H1 (cell line): ENCODE data around the gene DSTN. TPM values are rescaled to one million over a fixed set of nuclear protein-coding genes. Genes with fewer than 3 reads are reported as not detected.

Experiments
- CTCF ChIA-PET: fragments of 300-600 bp; sonication (Branson Sonifier 250); formaldehyde crosslinking; loops from one replicate; lab custom pipeline; 2021; ENCODE audit not compliant: partially characterized antibody; lab: Charles Lee
- POLR2A ChIA-PET: fragments of 300-600 bp; sonication (Branson Sonifier 250); formaldehyde crosslinking; loops from one replicate; lab custom pipeline; 2021; ENCODE audit warnings: inconsistent platforms; ENCODE audit not compliant: partially characterized antibody; lab: Charles Lee
- DNase-seq, 2 experiments: peaks; one replicate each; pipeline versions ENCODE4 v3.0.0 to v3.0.0-alpha.2; 2010 to 2022; ENCODE audit warnings: low spot score in 2 of 2, low read depth in 1 of 2, mixed read lengths in 1 of 2
- FAIRE-seq: peaks from 2 replicates; lab custom pipeline; 2011; peaks lifted over from hg19 to GRCh38; lab: Jason Lieb, UNC
- H2AFZ ChIP-seq: 2 replicates; pipeline ENCODE4 v1.8.1; 2012; ENCODE audit warnings: low read length, inconsistent platforms
- H2AK5ac ChIP-seq: 2 replicates; pipeline ENCODE4 v1.6.1; 2013; ENCODE audit warnings: low read depth, low read length
- H2BK120ac ChIP-seq: replicated peaks from 2 replicates; pipeline ENCODE3; 2013; ENCODE audit warnings: low read depth, low read length, inconsistent platforms
- H2BK12ac ChIP-seq: 2 replicates; pipeline ENCODE4 v1.6.1; 2013; ENCODE audit warnings: low read depth, low read length
- H2BK15ac ChIP-seq: 2 replicates; pipeline ENCODE4 v1.6.1; 2013; ENCODE audit warnings: low read length
- H2BK20ac ChIP-seq: 2 replicates; pipeline ENCODE4 v1.6.1; 2013; ENCODE audit warnings: low read length
- H2BK5ac ChIP-seq: 2 replicates; pipeline ENCODE4 v1.6.1; 2013; ENCODE audit warnings: low read depth, low read length
- H3K14ac ChIP-seq: 2 replicates; pipeline ENCODE4 v1.6.1; 2013; ENCODE audit warnings: inconsistent platforms; ENCODE audit not compliant: insufficient read length
- H3K18ac ChIP-seq: 2 replicates; pipeline ENCODE4 v1.6.1; 2013; ENCODE audit warnings: low read length; ENCODE audit errors: extremely low read depth
- H3K23ac ChIP-seq: 2 replicates; pipeline ENCODE4 v1.6.1; 2013; ENCODE audit warnings: inconsistent platforms; ENCODE audit not compliant: insufficient read length
- H3K23me2 ChIP-seq: 2 replicates; pipeline ENCODE4 v1.6.1; 2013; ENCODE audit warnings: low read depth, low read length
- H3K27ac ChIP-seq: 2 replicates; pipeline ENCODE4 v1.6.1; 2011; ENCODE audit warnings: low read depth, low read length, inconsistent platforms
- H3K27me3 ChIP-seq, 4 experiments: replicated peaks in 1 of 4; 1 replicate in 1 of 4; 2 replicates in 3 of 4; pipeline versions ENCODE4 v1.6.1 to v1.8.1; 2011 to 2013; ENCODE audit warnings: low read length in 3 of 4, mild to moderate bottlenecking in 3 of 4, inconsistent platforms in 2 of 4, mixed read lengths in 2 of 4, moderate library complexity in 1 of 4; ENCODE audit not compliant: control insufficient read depth in 3 of 4, insufficient read depth in 3 of 4; ENCODE audit errors: extremely low read depth in 1 of 4
- H3K36me3 ChIP-seq, 4 experiments: 2 replicates each; pipeline versions ENCODE4 v1.6.1 to v1.8.1; 2011 to 2013; ENCODE audit warnings: mild to moderate bottlenecking in 4 of 4, low read length in 3 of 4, moderate library complexity in 2 of 4, control low read depth in 1 of 4, inconsistent platforms in 1 of 4; ENCODE audit not compliant: insufficient read depth in 4 of 4, control insufficient read depth in 2 of 4
- H3K4ac ChIP-seq: replicated peaks from 2 replicates; pipeline ENCODE3; 2013; ENCODE audit warnings: low read length, low read depth, mixed read lengths, inconsistent platforms; ENCODE audit not compliant: insufficient read length
- H3K4me1 ChIP-seq, 4 experiments: replicated peaks in 1 of 4; 1 replicate in 1 of 4; 2 replicates in 3 of 4; pipeline versions ENCODE4 v1.6.1 to v1.8.1; 2011 to 2013; ENCODE audit warnings: low read length in 3 of 4, inconsistent platforms in 2 of 4, mixed read lengths in 1 of 4; ENCODE audit not compliant: insufficient read depth in 4 of 4, control insufficient read depth in 3 of 4
- H3K4me2 ChIP-seq, 2 experiments: 2 replicates each; pipeline versions ENCODE4 v1.6.1 to v1.8.1; 2011 to 2013; ENCODE audit warnings: low read depth in 2 of 2, low read length in 2 of 2, control low read depth in 1 of 2, inconsistent platforms in 1 of 2, mild to moderate bottlenecking in 1 of 2; ENCODE audit not compliant: insufficient read depth in 1 of 2
- H3K4me3 ChIP-seq, 4 experiments: fragments of 200-600, 300-600 bp in 1 of 4; sonication (generic), shearing (Covaris generic), sonication (Bioruptor Twin) in 1 of 4; 2 replicates each; pipeline versions ENCODE4 v1.5.1 to v1.8.1; 2011 to 2016; ENCODE audit warnings: low read length in 4 of 4, low read depth in 3 of 4, control low read depth in 2 of 4, inconsistent platforms in 2 of 4, mild to moderate bottlenecking in 2 of 4, mixed read lengths in 1 of 4, moderate library complexity in 1 of 4; ENCODE audit not compliant: insufficient read depth in 2 of 4; ENCODE audit errors: extremely low read depth in 1 of 4
- H3K56ac ChIP-seq: replicated peaks from 2 replicates; pipeline ENCODE3; 2013; ENCODE audit warnings: low read depth, mild to moderate bottlenecking, mixed read lengths, low read length, inconsistent platforms; ENCODE audit not compliant: insufficient read length
- H3K79me1 ChIP-seq: 2 replicates; pipeline ENCODE4 v1.6.1; 2013; ENCODE audit warnings: low read depth, low read length, control low read depth
- H3K79me2 ChIP-seq, 2 experiments: 2 replicates each; pipeline versions ENCODE4 v1.6.1 to v1.8.1; 2012 to 2013; ENCODE audit warnings: low read length in 2 of 2, mild to moderate bottlenecking in 2 of 2, inconsistent platforms in 1 of 2; ENCODE audit not compliant: insufficient read depth in 2 of 2, control insufficient read depth in 1 of 2
- H3K9ac ChIP-seq, 4 experiments: replicated peaks in 1 of 4; 1 replicate in 1 of 4; 2 replicates in 3 of 4; pipeline versions ENCODE4 v1.6.1 to v1.8.1; 2011 to 2013; ENCODE audit warnings: low read depth in 3 of 4, low read length in 3 of 4, control low read depth in 2 of 4, mild to moderate bottlenecking in 2 of 4, moderate library complexity in 2 of 4, inconsistent platforms in 1 of 4; ENCODE audit errors: extremely low read depth in 1 of 4
- H3K9me3 ChIP-seq, 2 experiments: 2 replicates each; pipeline versions ENCODE4 v1.6.1 to v1.8.1; 2012 to 2013; ENCODE audit warnings: mild to moderate bottlenecking in 2 of 2, moderate library complexity in 2 of 2, control low read depth in 1 of 2, inconsistent platforms in 1 of 2, low read depth in 1 of 2, low read length in 1 of 2, mixed read lengths in 1 of 2; ENCODE audit not compliant: insufficient read depth in 2 of 2
- H4K20me1 ChIP-seq, 2 experiments: replicated peaks in 1 of 2; 2 replicates each; pipeline versions ENCODE3 to v1.8.1; 2011 to 2013; ENCODE audit warnings: inconsistent platforms in 2 of 2, low read length in 2 of 2, mild to moderate bottlenecking in 1 of 2; ENCODE audit not compliant: insufficient read depth in 2 of 2, control insufficient read depth in 1 of 2
- H4K5ac ChIP-seq: 2 replicates; pipeline ENCODE4 v1.6.1; 2013; ENCODE audit warnings: low read length, low read depth, mixed read lengths, inconsistent platforms; ENCODE audit not compliant: insufficient read length
- H4K8ac ChIP-seq: 2 replicates; pipeline ENCODE4 v1.8.0; 2013; ENCODE audit warnings: mild to moderate bottlenecking, moderate library complexity, low read length, inconsistent platforms; ENCODE audit not compliant: insufficient read depth; ENCODE audit errors: extremely low read depth
- H4K91ac ChIP-seq: replicated peaks from 2 replicates; pipeline ENCODE3; 2013; ENCODE audit warnings: low read length, mixed read lengths, inconsistent platforms; ENCODE audit not compliant: insufficient read length
- RAD21 ChIP-seq, 2 experiments: IDR thresholded peaks in 1 of 2; conservative IDR thresholded peaks in 1 of 2; 2 replicates each; pipeline ENCODE4 v1.6.1; 2011; ENCODE audit warnings: low read depth in 2 of 2, low read length in 2 of 2, improper control_type of control experiment in 1 of 2, inconsistent platforms in 1 of 2, mild to moderate bottlenecking in 1 of 2, moderate library complexity in 1 of 2
- WGBS, 2 experiments: shearing (Covaris generic) in 1 of 2; methylation state at CpG; one replicate each; pipeline versions ENCODE4 v1.1.6 to v1.1.7; 2013 to 2015; ENCODE audit warnings: low lambda C conversion rate in 2 of 2, mixed read lengths in 2 of 2, inconsistent platforms in 1 of 2, low coverage in 1 of 2, missing lambda C conversion rate in 1 of 2; ENCODE audit not compliant: insufficient replicate concordance in 2 of 2, insufficient coverage in 1 of 2, insufficient read length in 1 of 2; ENCODE audit errors: extremely low coverage in 1 of 2, missing lambda C conversion rate in 1 of 2; 5-methylcytosine and 5-hydroxymethylcytosine counted together
- polyA plus RNA-seq, 7 experiments: library from polyadenylated mRNA; depleted of rRNA in 3 of 7; stranded (reverse) in 5 of 7; unstranded in 2 of 7; fragments of >200 nt in 5 of 7; fragments of 200-250 nt in 2 of 7; gene quantifications; 1 replicate in 5 of 7; 2 replicates in 1 of 7; 4 replicates in 1 of 7; pipeline versions ENCODE4 v1.2.1 to v1.2.3, GENCODE V29; 2011 to 2013; ENCODE audit warnings: missing spikeins in 2 of 7, mixed read lengths in 2 of 7
- total RNA-seq: library from RNA; stranded (reverse); fragmentation: NEBNext Ultra II Directional; extraction: Animal tissue kit (Norgen Biotek cat#: 25700); gene quantifications from 2 replicates; pipeline ENCODE4 v1.2.1, GENCODE V29; 2021

DSTN gene
- total and polyA plus RNA-seq, 2 of the 8 experiments (the other 6 are each of a cell fraction or from before 2014, with no cell fraction given): 43.3 to 208 TPM

DNA sequence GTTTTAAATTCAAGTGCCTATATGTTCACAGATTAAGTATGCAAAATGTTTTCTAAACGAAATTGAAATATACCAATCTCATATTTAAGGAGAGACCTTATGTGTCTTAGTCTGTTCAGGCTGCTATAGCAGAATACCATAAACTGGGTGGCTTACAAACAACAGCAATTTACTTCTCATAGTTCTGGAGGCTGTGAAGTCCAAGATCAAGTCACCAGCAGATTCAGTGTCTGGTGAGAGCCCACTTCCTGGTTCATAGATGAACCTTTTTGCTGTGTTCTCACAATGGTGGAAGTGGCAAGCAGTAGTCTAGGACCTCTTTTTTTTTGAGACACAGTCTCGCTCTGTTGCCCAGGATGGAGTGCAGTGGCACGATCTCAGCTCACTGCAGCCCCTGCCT is 3.5 kb upstream of the DSTN start:
- Histone ChIP-seq H2BK20ac (no peak overlapping the region), H2AK5ac (no peak overlapping the region), H3K27ac (no peak overlapping the region), H3K18ac (no peak overlapping the region), H3K56ac (no peak overlapping the region), H3K14ac (no peak overlapping the region), H3K36me3 (no peaks in the 10 kb centered on the region), H3K4me1 (peaks cover 5 to 13% (median 7%) of the 10 kb centered on the region in 4 experiments; a peak in 6 of 7 replicates), H4K5ac (no peak overlapping the region), H2AFZ (no peak overlapping the region), H3K79me2 (peaks cover 7 to 13% of the 10 kb centered on the region in 2 experiments; a peak in 3 of 4 replicates), H3K4me3 (no peak overlapping the region), H2BK120ac (no peak overlapping the region), H3K79me1 (no peaks in the 10 kb centered on the region), H4K8ac (no peak overlapping the region), H3K9ac (no peak overlapping the region), H4K20me1 (peaks cover 0 to 7% of the 10 kb centered on the region in 2 experiments), H3K9me3 (no peaks in the 10 kb centered on the region), H3K23ac (no peak overlapping the region), H2BK15ac (no peak overlapping the region), H2BK5ac (no peak overlapping the region), H3K23me2 (peaks cover 7% of the 10 kb centered on the region), H3K27me3 (no peaks in the 10 kb centered on the region), H3K4me2 (no peak overlapping the region), H4K91ac (no peak overlapping the region), H3K4ac (no peak overlapping the region), H2BK12ac (no peak overlapping the region)
- 91% methylated on average over 3 of the region's 3 CpGs; no CpG with 5 or more reads in 1 of the 2 experiments for WGBS, 2 experiments
- ChIA-PET CTCF (interaction anchor here (1.2 to 1.7 kb wide), 3 partner anchors 17 to 40 kb away, joined by 3 to 4 read pairs (median 3); no protein-coding TSS in a partner anchor), POLR2A (interaction anchor here (0.7 to 0.9 kb wide), 2 partner anchors 11 to 34 kb away, joined by 5 to 7 read pairs; no protein-coding TSS in a partner anchor)
- no peak for DNase-seq
- TF ChIP-seq RAD21 (IDR thresholded peaks at IDR 0.05 in 1 of 2, conservative IDR thresholded peaks at IDR 0.05 in 1 of 2; ENCODE audit: low read depth in 2 of 2, low read length in 2 of 2): no peak
- no peak for FAIRE-seq
